ENCODE data around the gene KMT2C.

The KMT2C gene

DNA sequence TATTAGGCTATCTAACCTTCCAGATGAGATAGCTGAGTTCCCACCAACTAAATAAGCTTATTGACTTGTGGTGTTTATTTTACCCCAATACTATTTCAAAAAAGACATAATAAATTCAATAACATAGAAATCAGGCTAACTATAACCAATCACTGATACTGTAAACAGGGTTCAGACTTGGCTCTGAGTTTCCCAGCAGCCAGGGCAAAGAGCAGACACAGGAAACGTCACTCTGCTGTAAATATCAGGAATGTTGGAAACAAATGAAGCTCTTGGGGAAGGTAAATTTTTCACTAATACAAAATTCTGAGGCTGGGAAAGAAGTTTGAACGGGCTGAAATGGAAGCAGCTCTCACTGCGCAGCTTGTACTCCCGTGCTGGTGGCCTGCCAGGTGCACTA, 295.7 kb downstream of the KMT2C start:
- no peak for DNase-seq (ENCODE audit: low spot score)

DNA sequence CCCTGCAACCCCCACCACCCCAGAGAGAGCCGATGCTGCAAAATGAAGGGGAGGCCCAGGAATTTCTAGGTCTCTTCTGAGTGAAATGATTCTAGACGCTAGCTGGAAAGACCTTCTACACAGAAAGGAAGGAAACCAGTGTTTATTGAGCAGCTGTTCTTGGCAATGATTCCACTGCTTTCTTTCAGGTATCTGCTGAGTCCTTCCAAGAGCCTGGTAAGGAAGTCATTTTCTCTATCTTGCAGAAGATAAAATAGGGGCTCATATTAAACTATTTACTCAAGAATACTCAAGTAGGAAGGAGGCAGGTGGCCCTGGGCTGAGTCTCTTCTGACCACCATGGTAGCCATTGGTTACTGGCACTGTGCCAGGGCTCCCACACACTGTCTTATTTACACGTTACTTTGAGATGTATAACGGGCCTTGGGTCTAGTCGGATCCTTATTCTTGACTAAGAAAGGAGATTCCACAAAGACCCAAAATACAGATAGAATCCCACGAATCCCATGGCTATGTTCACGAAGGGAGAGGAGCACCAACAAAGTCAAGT, 298.3 kb downstream of the KMT2C start:
- DNase-seq (ENCODE audit: low spot score) = no peak

DNA sequence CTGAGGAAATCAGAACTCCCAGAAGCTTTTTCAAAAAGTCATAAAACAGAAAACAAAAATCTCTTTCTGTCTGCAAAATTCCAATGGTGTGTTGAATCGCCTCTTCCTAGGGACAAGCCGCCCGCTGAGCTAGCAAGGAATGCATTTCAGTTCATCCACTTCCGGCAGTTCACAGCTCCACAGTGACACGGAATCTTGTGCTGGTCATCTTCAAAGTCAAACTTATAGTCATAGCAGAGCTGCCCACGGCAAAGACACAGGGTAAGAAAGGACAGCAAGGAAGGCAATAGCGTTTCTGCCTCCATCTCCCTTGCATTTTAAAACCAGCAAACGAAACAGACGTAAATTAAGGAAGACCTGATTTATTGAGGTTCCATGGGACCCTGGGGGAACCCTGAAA, 299.1 kb downstream of the KMT2C start:
- DNase-seq (ENCODE audit: low spot score) = no peak

DNA sequence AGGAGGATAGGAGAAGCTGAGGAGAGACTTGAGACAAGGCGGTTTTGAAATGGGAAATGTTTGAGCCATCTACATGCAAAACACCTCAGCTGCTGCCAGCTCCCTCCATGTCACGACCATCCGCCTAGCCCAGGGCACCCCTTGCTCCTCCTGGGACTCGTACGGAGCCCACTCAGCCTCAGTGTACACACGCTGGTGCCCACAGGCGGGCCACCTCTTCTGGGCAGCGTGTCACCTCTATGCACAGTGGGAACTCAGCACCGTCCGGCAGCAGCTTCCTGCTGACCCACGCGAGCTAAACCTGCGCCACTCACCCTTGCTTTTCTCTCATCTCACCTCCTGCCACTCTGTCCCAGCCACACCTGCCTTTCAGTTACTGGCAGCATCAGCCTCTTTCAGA, 302.0 kb downstream of the KMT2C start:
- DNase-seq (ENCODE audit: low spot score) = no peak

DNA sequence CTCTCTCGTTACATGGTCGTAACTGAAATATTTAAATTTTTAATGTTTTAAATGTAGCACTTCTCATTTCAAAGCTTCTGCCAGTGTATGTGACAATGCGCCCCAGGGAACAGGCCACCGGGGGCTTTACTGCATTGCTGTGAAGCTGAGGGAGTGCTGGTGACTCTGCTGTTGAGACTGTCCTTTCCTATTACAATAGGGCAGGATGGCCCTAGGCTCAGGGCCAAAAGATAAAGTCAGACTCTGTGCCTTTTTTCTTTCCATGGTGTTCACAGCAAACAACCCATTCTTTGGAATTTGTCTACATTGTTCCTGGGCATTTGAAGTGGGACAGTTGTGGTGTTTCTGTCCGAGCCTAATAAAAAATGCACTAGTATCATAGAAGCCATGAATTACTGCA, 303.0 kb downstream of the KMT2C start:
- DNase-seq (ENCODE audit: low spot score) = no peak

DNA sequence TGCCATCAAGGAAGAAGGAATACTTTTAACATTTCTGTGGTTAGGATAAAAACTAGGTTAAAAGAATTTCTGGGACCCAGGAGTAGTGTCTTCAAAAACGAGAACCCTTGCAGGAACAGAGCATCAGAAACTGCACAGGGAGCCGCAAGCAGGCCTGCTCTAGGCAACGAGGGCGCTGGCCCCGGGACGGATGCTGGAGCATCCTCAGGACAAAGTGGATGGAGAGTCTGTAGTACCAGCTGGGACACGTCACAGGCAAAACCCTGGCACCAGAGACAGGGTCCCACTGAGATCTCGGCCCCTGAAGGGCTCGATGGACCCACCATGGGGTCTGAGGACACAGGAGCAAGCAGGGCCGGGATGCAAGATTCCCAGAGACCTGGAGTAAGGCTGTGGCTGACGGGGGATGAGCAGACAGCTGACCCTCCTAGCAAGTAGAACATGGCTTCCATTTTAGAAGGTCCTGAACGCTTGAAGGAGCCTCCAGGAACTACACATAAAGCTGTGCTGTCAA, 303.8 kb downstream of the KMT2C start:
- no peak for DNase-seq (ENCODE audit: low spot score)

DNA sequence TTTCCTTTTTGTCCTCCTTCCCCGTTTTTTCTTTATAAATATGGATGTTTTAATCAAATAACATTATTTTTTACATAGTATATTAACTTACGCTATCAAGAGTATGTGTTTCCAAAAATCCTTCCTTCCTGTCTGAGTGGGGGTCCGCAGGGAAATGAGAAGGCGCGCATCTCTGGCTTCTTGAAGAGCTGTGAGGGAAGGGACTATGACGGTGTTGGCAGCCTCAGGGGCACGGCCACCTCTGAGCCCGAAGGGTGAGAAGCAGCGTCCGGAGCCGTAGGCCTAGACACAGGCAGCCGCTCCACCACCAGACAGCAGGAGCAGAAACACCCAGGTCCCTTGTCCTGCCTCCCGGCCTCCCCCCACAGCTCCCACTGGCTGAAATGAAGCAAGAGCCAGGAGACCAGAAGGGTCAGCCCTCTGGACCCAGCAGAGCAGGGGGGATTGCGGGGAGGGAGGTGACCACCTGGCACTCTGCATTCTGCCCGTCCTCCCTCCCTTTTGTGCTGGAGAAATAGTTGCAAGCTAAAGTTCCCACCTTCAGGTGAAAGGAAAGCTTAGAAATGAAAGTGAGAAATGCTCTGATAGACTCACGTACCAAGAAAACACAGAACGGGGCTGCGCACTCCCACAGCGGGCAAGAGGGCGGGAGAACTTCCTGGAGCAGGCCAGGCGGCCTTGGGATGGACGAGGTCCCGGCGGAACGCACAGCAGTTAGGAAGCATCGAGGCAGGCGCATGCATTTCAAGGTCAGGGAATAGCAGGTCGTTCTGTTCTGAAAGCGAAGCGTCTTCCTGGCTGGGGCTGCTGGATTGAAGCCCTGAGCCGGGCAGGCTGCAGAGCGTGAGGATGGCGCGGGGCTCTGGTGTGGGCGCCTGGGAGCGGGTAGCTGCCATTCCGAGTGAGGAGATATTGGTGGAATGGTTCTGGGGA, 304.9 kb downstream of the KMT2C start:
- DNase-seq (ENCODE audit: low spot score) = no peak

DNA sequence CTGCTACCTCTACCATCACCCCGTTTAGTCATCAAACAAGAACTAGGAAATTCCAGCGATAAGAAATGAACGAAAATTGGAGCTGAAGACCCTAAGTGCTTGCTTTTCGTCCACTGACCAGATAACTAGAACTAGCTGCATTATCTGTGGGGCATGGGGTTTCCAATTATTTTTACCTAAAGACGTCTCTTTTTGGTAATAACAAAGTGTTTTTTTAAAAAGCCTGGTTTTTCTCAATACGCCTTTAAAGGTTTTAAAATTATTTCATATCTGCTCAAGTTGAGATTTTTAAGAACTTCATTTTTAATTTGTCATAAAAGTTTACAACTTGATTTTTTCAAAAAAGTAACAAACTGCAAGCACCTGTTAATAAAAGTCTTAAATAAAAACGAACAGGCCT, 306.1 kb downstream of the KMT2C start:
- no peak for DNase-seq (ENCODE audit: low spot score)

DNA sequence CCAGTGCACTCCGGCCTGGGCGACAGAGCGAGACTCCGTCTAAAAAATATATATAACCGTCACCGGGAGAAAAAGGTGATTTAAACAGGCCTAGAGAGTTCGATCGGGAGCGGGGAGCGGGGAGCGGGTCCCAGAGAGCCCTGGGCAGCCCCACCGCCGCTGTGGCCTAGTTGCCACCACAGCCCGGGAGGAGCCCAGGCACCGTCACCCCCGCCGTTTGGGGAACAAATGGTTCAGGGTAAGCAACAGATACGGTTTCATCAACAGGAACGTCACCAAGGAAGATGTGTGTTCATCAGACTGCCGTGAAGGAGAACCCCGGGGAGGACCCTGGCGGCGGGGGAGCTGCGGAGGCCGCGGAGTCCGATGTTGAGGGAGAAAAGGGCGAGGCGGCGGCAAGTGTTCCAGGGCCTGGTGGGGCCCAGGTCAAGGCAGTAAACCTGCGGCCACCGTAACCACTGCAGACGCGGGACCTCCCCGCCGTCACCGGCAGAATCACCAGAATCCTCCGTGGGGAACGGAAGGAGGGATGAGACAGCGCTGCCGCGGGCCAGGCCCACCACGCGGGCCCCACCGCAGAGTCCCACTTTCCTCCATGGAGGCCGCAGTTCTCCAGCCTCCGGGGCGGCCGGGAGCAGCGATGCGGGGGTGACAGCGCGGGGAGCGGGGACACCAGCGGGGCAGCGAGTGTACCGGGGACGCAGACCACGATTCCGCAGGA, 306.9 kb downstream of the KMT2C start:
- no peak for DNase-seq (ENCODE audit: low spot score)

DNA sequence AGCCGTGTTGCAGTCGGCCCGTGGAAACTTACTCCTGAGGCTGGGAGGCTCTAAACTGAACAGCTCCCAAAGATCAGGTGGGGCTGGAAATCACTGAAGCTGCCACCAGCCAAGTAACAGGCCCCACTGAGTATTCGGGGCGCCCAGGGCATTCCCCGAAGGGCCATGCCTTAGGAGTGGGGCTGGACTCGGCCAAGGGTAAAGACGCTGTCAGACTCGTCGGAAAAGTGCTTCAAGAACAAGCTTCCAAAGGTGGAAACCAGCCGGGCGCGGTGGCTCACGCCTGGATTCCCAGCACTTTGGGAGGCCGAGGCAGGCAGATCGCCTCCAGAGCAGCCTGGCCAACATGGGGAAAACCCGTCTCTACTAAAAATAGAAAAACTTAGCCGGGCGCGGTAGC, 307.6 kb downstream of the KMT2C start:
- DNase-seq (ENCODE audit: low spot score) = no peak

DNA sequence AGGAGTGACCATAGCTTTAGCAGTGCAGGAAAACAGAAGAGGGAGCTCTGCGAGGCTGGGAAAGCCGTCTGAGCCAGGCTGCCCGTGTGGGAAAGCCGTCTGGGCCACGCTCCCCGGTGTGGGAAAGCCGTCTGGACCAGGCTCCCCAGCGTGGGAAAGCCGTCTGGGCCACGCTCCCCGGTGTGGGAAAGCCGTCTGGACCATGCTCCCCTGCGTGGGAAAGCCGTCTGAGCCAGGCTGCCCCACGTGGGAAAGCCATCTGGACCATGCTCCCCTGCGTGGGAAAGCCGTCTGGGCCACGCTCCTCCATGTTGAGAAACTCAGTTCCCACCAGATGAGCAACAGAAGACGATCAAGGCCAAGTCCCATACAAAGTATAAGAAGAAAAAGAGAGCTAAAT, 308.6 kb downstream of the KMT2C start:
- no peak for DNase-seq (ENCODE audit: low spot score)

DNA sequence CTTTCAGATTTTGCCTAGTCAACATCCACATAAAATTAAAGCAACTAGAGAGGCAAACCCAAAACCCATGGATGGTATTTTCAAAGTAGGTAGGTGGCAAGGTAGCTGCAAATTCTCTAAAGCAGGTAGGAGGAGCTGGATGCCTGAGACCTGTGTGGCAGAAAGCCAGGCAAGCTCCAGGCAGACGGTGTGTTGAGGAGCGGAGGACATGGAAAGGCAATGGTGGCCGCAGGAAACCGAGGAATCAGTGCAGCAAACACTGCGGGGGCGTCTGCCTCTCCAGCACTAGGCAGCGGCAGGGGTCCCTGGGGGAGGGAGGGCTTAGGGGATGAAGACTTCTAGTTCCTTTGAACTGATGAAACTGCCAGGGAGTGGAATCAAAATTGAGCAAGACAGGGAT, 309.1 kb downstream of the KMT2C start:
- no peak for DNase-seq (ENCODE audit: low spot score)

DNA sequence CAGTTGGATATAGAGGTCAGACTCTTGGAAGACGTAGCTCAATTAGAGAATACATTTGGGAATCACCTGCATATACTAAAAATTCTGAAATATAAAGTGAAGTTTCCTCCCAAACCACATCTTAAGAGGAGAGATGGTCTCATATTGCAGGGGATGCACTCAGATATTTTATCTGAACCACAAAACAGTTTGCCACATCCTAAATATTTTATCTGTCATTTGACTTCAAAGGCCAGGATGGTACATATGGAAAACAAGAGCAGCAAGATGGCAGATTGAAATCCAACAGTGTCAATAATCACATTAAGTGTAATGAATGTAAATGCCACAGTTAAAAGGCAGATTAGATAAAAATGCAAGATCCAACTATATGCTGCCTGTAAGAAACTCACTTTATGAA, 313.3 kb downstream of the KMT2C start:
- no peak for DNase-seq (ENCODE audit: low spot score)

DNA sequence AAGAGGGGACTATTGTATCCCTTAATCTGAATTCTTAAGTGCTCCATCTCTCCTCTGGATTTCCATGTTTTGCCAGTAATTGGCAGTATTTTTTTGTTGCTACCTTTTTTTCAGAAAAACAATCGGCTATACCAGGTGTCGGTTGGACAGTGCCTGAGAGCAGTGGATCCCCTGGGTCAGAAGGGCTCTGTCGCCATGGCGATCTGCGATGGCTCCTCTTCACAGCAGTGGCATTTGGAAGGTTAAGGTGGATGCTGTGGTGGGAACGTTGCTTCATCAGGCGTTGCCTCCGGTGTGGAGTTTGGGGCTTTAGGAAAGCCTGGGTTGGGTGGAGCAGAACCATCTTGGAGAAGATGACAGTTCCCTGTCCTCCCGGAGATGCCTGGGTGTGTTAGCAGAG, 314.4 kb downstream of the KMT2C start:
- no peak for DNase-seq (ENCODE audit: low spot score)

DNA sequence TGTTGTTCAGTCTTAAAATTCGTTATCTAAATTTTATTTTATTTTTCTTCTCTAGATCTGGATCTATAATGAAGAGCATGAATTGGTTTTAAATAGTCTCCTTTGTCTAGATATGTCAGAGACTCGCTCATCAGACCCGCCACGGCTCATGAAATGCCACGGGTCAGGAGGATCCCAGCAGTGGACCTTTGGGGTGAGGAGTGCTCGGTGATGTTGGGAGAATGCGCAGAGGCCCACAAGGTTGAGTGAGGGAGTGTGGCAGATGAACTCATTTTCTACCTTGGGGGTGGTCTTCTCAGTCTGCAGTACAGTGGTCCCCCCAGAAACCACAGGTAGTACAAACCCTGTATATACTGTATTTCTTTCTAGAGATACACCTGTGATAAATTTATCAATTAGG, 315.0 kb downstream of the KMT2C start:
- no peak for DNase-seq (ENCODE audit: low spot score)

DNA sequence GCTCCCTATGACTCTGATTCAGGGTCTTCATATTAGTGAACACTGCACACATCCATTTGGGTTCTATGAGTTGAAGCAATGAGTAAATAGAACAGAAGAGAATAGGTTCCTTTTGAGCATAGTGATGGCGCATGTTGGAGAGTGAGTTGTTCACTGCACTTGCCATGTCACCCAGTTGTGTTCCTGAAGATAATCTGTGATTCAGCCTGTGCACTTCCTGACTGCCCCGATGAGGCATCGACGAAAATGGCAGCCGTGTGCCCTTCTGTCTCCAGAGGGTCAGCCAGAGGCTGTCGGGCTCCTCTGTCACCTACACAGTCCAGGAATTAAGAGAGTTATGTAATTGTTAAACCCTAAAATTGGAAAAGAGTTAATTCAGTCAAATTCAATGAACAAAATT, 315.6 kb downstream of the KMT2C start:
- DNase-seq (ENCODE audit: low spot score) = no peak

DNA sequence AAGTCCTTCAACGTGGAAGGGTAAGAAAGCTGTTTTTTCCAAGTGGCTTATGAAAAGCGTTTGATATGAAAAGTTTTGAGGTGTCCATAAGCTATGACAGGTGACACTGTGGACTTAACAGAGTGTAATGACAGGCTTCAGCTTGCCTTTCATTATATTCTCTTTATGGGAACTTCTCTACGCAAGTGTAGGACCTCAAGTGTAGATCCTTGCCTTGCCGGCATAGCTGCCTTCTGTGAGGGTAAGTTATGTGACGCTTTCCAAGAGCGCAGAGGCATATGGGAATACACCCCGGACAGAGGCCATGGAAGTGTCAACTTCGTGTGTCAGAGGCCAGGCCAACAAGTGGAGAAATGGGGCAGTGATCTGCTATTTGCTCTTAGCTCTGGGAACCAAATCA, 318.4 kb downstream of the KMT2C start:
- no peak for DNase-seq (ENCODE audit: low spot score)

DNA sequence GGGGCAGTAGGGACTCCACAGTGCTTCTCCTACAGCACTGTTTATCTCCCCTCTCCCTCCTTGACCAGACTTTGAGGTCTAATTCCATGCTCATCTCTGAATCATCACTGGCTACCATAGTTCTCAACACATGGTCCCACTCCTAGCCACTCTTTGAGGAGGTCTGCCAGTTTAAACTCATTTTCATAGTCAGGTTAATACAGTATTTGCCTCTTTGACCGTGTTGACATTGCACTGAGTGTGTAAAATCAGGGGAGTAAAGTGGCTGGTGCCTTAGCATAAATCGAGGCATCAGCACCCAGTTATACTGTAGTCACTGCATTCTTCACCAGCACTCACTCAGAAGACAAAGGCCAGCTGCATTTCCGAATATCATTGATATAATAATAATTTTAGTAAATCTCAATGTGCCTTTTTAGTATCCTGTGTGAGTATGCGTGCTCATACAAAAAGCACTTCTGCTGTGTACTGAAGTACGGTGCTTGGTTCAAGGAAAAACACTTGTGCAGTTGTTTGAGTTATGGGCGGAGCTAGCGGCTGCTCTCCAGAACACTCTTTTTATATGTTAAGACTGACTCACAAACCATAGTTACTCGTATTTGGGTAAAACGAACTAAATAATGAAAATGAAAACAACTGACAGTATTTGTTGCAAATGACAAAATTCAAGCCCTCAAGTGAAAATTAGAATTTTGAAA, 320.6 kb downstream of the KMT2C start:
- DNase-seq (ENCODE audit: low spot score) = no peak

DNA sequence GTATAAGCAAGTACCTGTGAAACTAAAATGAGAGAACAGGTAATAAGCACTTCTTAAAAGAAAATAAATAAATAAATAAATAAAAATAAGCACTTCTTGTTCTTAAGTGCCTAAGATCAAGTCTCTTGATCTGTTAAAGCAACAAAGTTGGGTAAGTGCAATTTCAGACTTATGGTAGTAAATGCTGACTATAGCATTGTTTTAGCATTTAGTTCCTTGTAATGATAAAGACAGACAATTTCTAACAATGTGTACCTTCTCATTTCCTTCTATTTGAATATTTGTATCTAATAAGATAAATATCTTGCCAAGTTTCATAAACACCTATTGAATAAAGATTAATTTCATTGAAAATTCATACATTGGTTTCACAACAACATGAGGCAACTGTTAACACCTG, 323.0 kb downstream of the KMT2C start:
- DNase-seq (ENCODE audit: low spot score) = no peak

DNA sequence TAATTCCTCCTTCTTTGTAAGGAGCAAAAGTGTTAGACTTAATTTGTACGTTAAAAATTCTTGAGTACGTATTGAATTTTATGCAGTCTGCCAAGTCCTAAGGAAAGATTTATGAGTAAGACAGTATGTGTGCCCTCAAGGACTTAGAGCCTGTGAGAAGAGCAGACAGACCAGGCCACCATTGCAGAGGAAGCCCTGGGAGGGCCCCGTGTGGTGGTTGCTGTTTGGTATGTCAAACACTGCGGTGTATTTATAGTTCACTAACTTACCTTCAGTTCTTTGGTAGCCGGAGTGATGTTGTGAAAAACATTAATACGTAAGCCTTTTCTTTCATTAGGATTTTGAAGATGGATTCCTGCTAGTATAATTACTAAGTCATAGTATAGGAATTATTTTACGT, 327.4 kb downstream of the KMT2C start:
- peak; percentile 29 for DNase-seq (ENCODE audit: low spot score)

DNA sequence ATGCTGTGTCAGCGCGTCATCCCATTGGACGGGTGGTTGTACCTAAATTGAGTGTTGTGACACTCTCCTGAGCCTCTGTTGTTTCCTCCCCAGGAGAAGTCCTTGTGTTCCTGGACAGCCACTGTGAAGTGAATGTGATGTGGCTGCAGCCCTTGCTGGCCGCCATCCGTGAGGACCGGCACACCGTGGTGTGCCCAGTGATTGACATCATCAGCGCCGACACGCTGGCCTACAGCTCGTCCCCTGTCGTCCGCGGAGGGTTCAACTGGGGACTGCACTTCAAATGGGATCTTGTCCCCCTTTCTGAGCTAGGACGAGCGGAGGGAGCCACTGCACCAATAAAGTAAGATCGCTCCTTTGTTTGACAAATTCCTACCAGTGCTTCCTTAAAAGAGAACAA, 327.9 kb downstream of the KMT2C start:
- no peak for DNase-seq (ENCODE audit: low spot score)

DNA sequence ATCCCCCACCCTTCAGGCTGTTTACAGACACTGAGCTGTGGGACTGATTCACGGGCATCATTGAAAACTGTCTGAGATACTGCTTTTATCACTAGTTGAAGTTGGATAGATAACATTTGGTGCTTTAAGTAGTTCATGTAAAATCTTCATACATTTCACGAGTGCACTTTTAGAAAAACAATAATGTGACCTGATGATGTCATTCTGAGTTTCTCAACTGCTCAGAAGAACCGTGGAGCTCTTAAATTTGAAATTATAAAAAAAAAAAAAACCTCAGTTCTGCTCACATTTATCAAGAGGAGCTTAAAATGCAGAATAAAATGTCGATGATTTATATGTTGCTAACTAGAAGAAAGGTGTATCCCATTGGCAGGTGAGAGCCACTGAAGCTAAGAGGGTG, 328.8 kb downstream of the KMT2C start:
- no peak for DNase-seq (ENCODE audit: low spot score)
